Lower leg skin (tissue), 3 donors: ENCODE measurements around the gene SRD5A1.

Source experiments
- CTCF ChIP-seq, 3 donors: fragments of 450-650 bp; IDR thresholded peaks; one replicate each; pipeline ENCODE4 v1.5.1; 2016; ENCODE audit warnings: antibody characterized with exemption in 3 of 3, mild to moderate bottlenecking in 3 of 3, moderate library complexity in 2 of 3
- POLR2A ChIP-seq, 2 donors: fragments of 450-650 bp; IDR thresholded peaks; one replicate each; pipeline ENCODE4 v1.6.1; 2016 to 2017; ENCODE audit warnings: antibody characterized with exemption in 2 of 2, mild to moderate bottlenecking in 1 of 2, moderate library complexity in 1 of 2

GRCh38 chr5:6655432-6655831 lies 22.2 kb downstream of the SRD5A1 start:
- TF ChIP-seq POLR2A (IDR thresholded peaks at IDR 0.05) (no peak), CTCF (IDR thresholded peaks at IDR 0.05) (no peak)
